H54 (cell line): ENCODE results near the gene SRPX.

Experiments used
- DNase-seq: peaks from one replicate; pipeline ENCODE4 v3.0.0; 2011; ENCODE audit warnings: low spot score, mixed read lengths; ENCODE audit not compliant: insufficient read length
- FAIRE-seq: peaks from 3 replicates; lab custom pipeline; 2011; peaks lifted over from hg19 to GRCh38; lab: Jason Lieb, UNC
- POLR2A ChIP-seq: IDR thresholded peaks from 2 replicates; pipeline ENCODE4 v1.6.1; 2011; ENCODE audit warnings: low read depth, mild to moderate bottlenecking, low read length

SRPX gene

DNA sequence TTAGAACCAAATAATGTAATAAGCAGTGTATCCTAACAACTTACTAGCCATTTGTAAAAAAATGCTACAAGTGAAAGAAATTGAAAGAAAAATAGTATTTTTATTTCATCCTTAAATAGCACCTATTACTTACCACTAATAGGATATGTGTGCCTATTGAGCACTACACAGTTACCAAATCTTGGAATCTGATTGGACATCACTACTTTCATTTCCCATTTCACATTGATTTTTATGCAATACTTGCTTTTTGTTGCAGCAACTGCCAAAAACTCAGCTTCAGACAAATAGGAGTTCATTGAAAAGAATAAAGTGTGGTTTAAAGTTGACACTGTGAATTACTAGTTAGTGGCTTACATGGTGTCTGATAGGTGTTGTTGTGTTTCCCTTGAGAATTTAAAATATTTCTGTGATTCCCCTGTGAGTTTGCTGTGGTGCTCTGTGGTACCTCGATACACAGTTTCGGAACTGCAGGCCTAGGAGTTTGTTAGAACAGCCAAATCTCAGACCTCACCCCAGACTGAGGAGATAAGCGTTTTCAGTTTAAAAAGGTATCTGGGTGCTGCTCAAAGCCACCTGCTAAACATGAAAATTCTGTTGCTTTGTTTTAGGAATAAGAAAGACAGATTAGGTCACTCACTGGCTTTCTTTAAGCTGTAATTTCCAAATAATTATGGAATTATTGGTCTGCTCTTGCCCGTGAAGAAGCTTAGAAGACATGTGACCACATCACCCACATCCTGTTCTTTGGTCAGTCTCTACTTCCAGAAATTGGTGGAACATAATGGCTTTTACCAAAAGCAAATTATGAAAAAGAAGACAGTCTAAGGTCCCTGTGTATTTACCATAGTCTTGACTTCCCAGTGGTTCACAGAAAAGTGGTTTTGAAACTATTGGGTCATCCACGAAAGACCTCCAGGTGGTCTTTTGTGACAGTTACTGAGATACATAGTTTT lies 116.5 kb downstream of the SRPX start:
- FAIRE-seq: no peak
- no peak for TF ChIP-seq POLR2A
- no peak for DNase-seq

DNA sequence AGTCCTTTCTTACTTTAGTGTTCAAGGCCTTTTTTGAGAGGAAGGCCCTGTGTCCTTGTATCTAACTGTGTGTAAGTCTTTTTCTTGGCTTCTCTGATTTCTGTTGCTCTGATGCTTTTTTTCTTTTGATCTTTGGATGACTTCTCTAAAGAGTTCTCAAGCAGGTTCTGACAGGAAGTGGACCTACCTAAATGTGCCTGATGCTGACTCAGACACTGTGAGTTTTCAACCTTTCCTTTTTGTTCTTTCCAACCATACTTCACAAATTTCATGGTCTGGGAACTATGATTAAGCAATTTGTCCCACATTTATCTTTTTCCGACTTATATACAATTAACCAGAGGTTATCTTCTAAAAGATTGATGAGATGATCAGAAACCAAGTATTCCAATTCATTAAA lies 117.8 kb downstream of the SRPX start:
- no peak for TF ChIP-seq POLR2A
- no peak for FAIRE-seq
- no peak for DNase-seq

DNA sequence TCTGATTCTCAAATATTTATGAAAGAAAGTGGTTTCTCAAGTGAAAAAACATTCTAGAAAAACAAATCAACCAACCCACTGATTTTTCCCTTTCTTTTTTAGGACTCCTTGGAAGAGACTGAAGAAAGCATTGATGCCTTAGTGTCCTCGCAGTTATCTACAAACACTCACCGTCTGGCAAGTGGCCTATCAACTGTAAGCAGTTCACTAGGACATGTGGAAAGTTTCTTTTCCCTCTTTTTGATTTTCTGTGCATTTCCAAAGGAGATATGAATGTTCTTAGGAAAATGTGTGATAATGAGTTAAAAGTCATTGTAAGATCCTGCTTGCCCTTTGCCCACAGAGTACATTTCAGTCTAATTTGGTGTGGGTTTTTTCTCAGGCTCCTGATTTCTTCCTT lies 118.4 kb downstream of the SRPX start:
- FAIRE-seq (no peak), DNase-seq (no peak)
- no peak for TF ChIP-seq POLR2A

DNA sequence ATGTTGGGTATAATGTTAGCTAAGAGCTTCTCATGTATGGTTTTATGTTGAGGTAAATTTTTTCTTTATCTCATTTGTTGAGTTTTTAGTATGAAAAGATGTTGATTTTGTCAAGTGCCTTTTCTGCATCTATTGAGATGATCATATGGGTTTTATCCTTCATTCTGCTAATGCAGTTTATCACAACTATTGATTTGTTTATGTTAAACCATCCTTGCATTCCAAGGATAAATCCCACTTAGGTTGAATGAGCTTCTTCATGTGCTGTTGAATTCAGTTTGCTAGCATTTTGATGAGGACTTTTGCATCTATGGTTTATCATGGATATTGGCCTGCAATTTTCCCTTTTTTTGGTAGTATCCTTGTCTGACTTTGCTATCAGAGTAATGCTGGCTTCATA lies 121.0 kb downstream of the SRPX start:
- no peak for DNase-seq
- no peak for FAIRE-seq
- TF ChIP-seq POLR2A: no peak
